ENCODE measurements around the gene SPRING1.

SPRING1 gene

GRCh38 chr12:116726694-116727093 lies 11.2 kb downstream of the SPRING1 start:
- no peak overlapping the region for H3K4me3 Mint-ChIP-seq
- no peak overlapping the region for H3K27ac Mint-ChIP-seq
- no peaks in the 10 kb centered on the region for H3K9me3 Mint-ChIP-seq
- peaks cover 42% of the 10 kb centered on the region for H3K4me1 Mint-ChIP-seq
- H3K27me3 Mint-ChIP-seq (ENCODE audit: low read depth) = no peaks in the 10 kb centered on the region
- no peak for TF ChIP-seq CTCF (IDR thresholded peaks at IDR 0.05; ENCODE audit: unreplicated experiment in 3 of 3)
- H3K36me3 Mint-ChIP-seq (ENCODE audit: low read depth) = peaks cover 17% of the 10 kb centered on the region

- Mint-ChIP-seq H3K27me3 (ENCODE audit: low read depth) (no peaks in the 10 kb centered on the region), H3K9me3 (no peaks in the 10 kb centered on the region), H3K4me3 (no peak overlapping the region), H3K4me1 (peaks cover 63% of the 10 kb centered on the region), H3K36me3 (ENCODE audit: low read depth) (peaks cover 18% of the 10 kb centered on the region), H3K27ac (no peak overlapping the region)
- no peak for TF ChIP-seq CTCF (IDR thresholded peaks at IDR 0.05; ENCODE audit: unreplicated experiment in 3 of 3)
Observed at GRCh38 chr12:116722245-116722644, 15.6 kb downstream of the SPRING1 start.

- Mint-ChIP-seq H3K27me3 (ENCODE audit: low read depth) (no peaks in the 10 kb centered on the region), H3K4me1 (peaks cover 74% of the 10 kb centered on the region), H3K9me3 (no peaks in the 10 kb centered on the region), H3K4me3 (peak overlapping the region in 1 of 3 experiments; percentile 13), H3K36me3 (ENCODE audit: low read depth) (peaks cover 40% of the 10 kb centered on the region), H3K27ac (peak overlapping the region; percentile 54 to 75 (median 62))
- TF ChIP-seq CTCF (IDR thresholded peaks at IDR 0.05; ENCODE audit: unreplicated experiment in 3 of 3) = no peak
Observed at GRCh38 chr12:116719731-116720528, 17.9 kb downstream of the SPRING1 start.

GRCh38 chr12:116718655-116719454 lies 19.0 kb downstream of the SPRING1 start:
- Mint-ChIP-seq H3K4me1 (peaks cover 76% of the 10 kb centered on the region), H3K9me3 (no peaks in the 10 kb centered on the region), H3K4me3 (peak overlapping the region in 1 of 3 experiments; percentile 3), H3K27ac (peak overlapping the region; percentile 54 to 84 (median 62)), H3K27me3 (ENCODE audit: low read depth) (no peaks in the 10 kb centered on the region), H3K36me3 (ENCODE audit: low read depth) (peaks cover 40% of the 10 kb centered on the region)
- TF ChIP-seq CTCF (IDR thresholded peaks at IDR 0.05; ENCODE audit: unreplicated experiment in 3 of 3) = no peak

GRCh38 chr12:116717466-116718437 lies 20.1 kb downstream of the SPRING1 start:
- Mint-ChIP-seq H3K27me3 (ENCODE audit: low read depth) (no peaks in the 10 kb centered on the region), H3K27ac (peak overlapping the region; percentile 54 to 79 (median 62)), H3K4me3 (peak overlapping the region in 2 of 3 experiments; percentile 60 to 68), H3K9me3 (no peaks in the 10 kb centered on the region), H3K36me3 (ENCODE audit: low read depth) (peaks cover 36% of the 10 kb centered on the region), H3K4me1 (peaks cover 84% of the 10 kb centered on the region)
- TF ChIP-seq CTCF (IDR thresholded peaks at IDR 0.05; ENCODE audit: unreplicated experiment in 3 of 3) = no peak
